ENCODE results near the gene TAF1A.
A peak's percentile ranks its signal among the peaks of the same experiment; 100 is the strongest.
"Not testable (repeated sequence)": the region's sequence is repeated elsewhere in the genome, so short reads cannot be mapped to it uniquely, and the experiment has no call there.

TAF1A gene

GRCh38 chr1:222589462-222590302, at the start of gene TAF1A:
TAF1A (minus strand) TSS chr1:222589933.
- peak; percentile 84 for DNase-seq (ENCODE audit: low spot score)

GRCh38 chr1:222634180-222635013, 44.7 kb upstream of the TAF1A start:
- peak; percentile 81 for DNase-seq (ENCODE audit: low spot score)

GRCh38 chr1:222632749-222633148, 43.0 kb upstream of the TAF1A start:
- DNase-seq (ENCODE audit: low spot score) = no peak

DNA sequence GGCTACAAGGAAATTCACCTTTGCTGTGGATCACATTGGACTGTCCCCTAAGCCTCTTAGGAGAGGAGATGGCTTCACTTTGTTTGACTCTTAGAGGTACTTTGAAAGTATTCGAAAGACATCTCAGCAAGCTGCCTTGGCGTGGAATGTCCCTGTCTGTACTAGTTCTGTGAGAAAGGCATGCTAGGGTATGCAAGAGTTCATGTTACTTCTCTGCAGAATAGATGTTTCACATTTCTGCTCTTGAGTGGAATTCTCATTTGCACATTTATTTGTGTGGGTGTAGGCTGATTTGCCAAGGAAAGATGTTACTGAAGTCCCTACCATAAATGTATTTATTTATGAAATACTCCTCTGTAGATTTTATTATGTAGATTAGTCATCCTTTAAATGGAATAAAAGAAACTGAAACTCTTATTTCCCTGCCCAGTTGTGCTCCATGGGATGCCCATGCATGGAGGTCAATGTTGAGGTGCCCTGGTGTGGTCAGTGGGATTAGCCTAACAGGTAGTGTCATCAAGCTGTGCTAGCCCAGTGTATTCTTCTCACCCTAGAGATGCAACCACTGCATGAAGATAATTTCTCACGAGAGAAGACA, 42.0 kb upstream of the TAF1A start:
- DNase-seq (ENCODE audit: low spot score) = no peak

DNA sequence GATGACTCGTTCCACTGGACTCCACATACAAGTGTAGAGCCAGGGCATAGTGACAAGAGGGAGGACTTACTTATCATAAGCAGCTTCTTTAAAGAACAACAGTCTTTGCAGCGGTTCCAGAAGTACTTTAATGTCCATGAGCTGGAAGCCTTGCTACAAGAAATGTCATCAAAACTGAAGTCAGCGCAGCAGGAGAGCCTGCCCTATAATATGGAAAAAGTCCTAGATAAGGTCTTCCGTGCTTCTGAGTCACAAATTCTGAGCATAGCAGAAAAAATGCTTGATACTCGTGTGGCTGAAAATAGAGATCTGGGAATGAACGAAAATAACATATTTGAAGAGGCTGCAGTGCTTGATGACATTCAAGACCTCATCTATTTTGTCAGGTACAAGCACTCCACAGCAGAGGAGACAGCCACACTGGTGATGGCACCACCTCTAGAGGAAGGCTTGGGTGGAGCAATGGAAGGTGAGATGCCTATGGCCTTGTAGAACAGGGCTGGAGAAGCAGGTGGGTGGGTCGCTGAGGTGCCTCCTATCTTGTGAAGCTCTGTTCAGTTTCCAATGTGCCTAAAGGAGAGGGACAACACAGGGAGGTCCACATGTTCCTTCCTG, 40.3 kb upstream of the TAF1A start:
- DNase-seq (ENCODE audit: low spot score) = no peak

DNA sequence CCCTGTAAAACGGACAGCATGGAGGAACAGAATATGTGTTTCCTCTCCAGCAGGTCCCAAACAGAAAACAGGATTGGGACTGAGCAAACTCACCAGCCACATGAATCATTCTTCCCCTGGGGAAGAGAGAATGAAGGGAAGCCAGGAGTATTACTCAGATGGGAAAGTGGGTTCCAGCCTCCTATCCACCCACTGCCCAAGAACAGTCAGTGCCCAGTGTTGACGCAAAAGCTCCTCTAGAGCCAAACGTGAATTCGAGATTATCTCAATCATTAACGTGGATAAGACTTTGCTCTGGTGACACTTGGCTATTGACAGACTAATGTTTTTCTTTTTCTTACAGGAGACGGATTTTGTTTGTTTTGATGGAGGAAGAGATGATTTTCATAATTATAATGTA, 37.5 kb upstream of the TAF1A start:
- no peak for DNase-seq (ENCODE audit: low spot score)

DNA sequence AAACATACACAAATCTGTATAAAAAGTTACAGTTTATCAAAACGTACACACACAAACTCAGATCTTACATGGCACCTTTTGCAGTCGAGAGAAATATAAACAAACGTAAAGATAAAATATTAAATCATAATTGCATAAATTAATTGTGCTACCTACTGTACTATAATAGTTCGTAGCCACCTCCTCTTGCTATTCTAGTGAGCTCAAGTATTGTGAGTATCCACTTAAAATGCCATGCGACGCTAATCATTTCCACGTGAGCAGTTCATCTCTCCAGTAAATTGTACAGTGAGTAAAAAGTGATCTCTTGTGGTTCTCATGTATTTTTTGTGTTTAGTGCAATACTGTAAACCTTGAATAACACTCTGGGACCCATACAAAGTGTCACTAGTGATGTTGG, 34.5 kb upstream of the TAF1A start:
- no peak for DNase-seq (ENCODE audit: low spot score)

DNA sequence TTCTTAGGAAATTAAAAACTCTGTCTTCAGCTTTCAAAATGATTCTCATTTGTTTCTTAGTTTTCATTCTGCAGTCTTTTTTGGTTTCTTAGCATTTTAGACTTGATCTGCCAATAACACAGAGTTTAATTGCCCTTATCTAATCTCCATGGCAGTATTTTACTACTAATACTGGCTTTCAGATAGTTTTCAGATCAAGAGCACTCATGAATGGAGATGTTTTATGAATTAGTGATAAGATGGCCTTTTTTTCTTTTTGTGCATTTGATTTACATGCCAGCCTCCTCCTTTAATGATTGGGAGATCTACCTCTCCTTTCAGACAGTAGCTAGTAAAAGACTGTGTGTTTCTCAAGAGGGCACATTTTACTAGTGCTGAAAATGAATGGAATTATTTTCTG, 33.7 kb upstream of the TAF1A start:
- DNase-seq (ENCODE audit: low spot score) = no peak

DNA sequence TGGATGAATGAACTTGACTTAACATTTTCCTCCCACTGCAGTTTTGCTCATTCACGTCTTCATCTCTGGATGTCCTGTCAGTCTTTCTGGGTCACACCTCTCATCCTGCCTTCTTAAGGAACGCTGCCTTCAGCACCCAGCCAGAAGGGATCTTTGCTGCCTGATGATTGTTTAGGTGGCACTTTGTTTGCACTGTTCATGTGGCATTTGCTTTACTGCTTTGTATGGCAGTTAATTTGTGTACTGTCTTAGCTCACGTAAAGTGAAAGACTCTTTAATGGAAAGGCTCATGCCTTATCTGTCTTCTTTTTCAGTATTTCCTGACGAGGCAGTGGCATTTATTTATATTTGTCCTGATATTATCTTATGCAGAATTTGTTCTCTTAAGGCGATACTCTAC, 33.0 kb upstream of the TAF1A start:
- DNase-seq (ENCODE audit: low spot score) = no peak

DNA sequence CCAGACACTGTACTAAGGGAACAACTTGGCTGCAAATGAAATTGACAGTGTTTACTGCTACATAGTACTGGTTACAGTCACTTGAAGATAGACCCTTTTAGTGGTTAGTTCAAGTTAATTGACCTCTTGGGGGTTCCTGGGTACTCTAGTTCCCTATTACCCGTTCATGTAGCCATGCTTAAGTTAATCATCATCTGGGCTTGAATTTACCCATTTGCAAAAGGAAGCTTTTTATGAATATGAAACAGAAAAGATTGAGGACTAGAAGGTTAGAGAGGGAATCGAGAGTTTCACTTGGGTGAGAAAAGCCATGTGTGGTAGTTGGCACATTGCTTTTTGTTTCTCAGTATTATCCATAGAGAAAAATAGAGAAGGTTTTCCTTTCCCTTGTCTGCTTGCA, 30.8 kb upstream of the TAF1A start:
- DNase-seq (ENCODE audit: low spot score) = no peak

DNA sequence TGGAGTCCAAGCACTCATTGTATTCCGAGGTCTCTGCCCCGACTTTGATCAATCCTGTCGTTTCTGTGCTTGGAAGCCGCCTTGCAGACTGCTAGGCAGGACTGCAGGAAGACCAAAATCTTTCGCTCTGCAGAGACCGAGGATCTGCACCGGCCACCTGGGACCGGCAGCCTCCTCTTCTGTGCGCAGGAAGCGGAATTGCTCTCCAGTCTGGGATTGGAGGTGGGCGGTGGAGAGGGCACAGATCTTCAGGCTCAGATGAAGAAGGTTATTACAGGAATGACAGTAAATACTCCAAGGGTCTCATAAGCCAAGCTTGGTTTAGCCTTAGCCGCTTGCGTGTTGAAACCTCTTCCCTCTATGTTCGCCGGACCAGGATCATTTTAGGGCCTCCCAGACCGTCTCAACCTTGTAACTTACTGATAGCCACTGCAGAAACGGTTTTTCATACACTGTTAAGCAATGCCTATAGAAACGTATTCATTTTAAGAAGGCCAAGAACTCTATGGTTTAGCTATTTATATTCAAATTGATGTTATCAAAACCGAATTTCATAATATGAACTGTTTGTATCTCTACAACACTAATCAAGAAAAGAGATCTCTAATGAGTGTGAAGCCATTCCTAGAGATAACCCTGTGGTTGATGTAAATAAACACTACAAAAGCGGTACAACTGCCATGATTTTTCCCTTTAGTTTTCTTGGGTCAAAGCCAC, 29.3 kb upstream of the TAF1A start:
- DNase-seq (ENCODE audit: low spot score) = no peak

GRCh38 chr1:222618001-222618879, 28.5 kb upstream of the TAF1A start, which contains the start of gene MIA3:
MIA3 (plus strand) TSS chr1:222618097; CDS start chr1:222618111, 14 bp downstream.
- DNase-seq (ENCODE audit: low spot score) = peak; percentile 76

DNA sequence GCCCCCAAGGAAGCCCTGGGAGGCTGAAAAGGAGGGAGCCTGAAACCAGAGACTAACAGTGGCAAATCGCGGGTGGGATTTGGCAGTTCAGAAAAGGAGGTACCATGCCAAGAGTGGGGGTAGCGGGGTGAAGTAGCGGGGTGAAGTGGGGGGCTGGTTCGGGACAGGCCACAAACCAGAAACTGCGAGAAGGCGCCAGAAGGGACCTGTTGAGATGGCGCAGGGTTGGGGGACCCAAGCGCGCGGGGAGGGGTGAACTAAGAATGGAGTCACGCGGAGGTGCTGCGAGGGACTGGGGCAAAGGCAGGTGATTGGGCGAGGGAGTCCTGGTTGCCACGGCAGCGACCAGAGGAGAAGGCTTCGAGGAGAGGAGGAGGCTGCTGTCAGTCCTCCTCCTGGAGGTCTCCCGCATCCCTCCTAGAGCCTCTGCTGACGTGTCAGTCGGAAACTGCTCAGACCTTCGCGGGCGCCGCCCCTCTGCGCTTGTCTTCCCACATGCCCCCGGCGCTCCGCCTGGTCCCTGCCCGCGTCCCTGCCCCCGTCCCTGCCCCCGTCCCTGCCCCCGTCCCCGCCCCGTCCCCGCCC, 27.7 kb upstream of the TAF1A start:
- peak; percentile 88 for DNase-seq (ENCODE audit: low spot score)

DNA sequence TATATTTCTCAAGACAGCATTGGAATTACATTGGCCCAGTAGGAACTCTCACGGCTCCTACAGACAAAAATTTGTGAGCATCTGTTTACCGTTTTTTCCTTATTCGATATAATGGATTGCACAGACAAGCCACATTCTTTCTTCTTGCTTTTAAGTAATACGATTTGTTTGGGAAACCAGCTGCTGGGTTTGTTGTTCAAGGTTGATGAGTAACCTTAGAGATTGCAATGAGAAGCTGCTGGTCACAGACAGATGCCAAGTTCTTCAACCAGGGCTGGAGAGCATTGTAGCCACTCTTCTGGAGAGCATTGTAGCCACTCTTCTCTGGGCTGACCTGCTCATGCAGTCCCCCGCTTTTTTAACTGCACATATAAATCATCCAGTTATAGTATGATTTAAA, 26.8 kb upstream of the TAF1A start:
- no peak for DNase-seq (ENCODE audit: low spot score)

DNA sequence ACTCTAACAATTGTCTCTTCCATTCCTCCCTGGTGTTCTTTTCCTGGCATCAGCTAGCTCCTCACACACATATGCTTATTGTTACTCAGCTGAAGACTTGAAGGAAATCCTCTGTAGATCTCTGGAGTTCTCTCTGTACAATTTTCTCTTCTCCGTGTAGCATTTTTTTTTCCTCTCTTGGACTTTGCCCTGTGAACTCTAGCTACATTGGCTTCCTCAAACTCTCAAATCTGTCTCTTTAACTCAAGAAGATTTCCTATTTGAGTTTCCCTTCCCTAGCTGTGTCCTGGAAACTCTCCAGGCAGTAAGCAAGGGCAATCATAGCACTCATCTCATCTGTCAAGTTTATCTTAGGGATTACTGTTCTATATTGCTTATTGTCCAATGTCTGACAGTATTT, 23.9 kb upstream of the TAF1A start:
- no peak for DNase-seq (ENCODE audit: low spot score)

DNA sequence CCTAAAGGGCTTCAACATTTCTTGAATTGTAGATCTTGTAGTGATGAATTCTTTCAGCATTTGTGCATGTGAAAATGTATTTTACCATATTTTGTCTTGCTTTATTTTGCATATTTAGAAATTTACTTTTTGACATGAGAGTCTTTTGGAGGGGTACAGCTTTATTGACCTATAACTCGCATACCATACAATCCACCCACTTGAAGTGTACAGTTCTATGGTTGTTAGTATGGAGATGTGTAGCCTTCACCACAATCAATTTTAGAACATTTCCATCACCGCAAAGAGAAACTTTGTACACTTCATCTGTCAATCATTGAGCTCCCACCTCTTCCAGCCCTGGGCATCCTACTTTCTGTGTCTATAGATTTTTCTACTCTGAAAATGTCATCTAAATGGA, 21.0 kb upstream of the TAF1A start:
- no peak for DNase-seq (ENCODE audit: low spot score)

GRCh38 chr1:222609111-222609510, 19.4 kb upstream of the TAF1A start:
- not testable (repeated sequence) for DNase-seq (ENCODE audit: low spot score)

GRCh38 chr1:222606757-222607156, 17.0 kb upstream of the TAF1A start:
- no peak for DNase-seq (ENCODE audit: low spot score)

DNA sequence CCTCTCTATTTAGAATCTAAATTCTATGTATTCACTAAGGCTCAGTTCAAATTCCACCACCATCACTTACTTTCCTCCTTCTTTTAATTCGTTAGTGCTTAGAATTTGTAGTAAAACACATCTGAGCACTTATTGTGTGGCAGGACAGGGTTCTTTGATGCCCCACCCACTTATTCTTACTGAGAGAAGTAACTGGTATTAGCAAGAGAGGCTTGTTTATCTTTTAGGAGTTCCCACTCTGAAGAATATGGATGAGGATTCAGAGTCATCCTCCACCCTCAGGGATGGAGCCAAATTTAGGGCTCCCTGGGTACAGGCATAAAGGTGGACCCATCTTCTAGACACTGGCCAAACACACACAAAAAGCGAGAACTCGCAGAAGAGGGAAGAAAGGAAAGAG, 11.5 kb upstream of the TAF1A start:
- no peak for DNase-seq (ENCODE audit: low spot score)

GRCh38 chr1:222600281-222600680, 10.5 kb upstream of the TAF1A start:
- DNase-seq (ENCODE audit: low spot score) = no peak

Data from activated CD4-positive, alpha-beta T cell treated with anti-CD3 and anti-CD28 coated beads, Interleukin-2, Interleukin-4, amounts not matched to agents 100 ng/mL and 50 ng/mL, durations not matched to agents 16 hours and 8 hours (primary cell).